HL-60 (cell line): ENCODE measurements around the gene TECRL.

Experiments used
- DNase-seq, 2 experiments: peaks; one replicate each; pipeline ENCODE4 v3.0.0-alpha.2; 2010 to 2020; ENCODE audit warnings: low read depth in 1 of 2, low spot score in 1 of 2
- H3K27ac ChIP-seq: fragments of 250-450 bp; sonication (Bioruptor Pico); replicated peaks from 2 replicates; pipeline ENCODE4 v1.5.1; 2020; ENCODE audit warnings: mild to moderate bottlenecking, moderate library complexity
- H3K27me3 ChIP-seq: fragments of 250-450 bp; sonication (Bioruptor Pico); 2 replicates; pipeline ENCODE4 v1.5.1; 2021; ENCODE audit warnings: mild to moderate bottlenecking, moderate library complexity; ENCODE audit not compliant: insufficient read depth, poor library complexity, severe bottlenecking
- H3K4me3 ChIP-seq: replicated peaks from 2 replicates; pipeline ENCODE4 v1.5.1; 2011; ENCODE audit warnings: mild to moderate bottlenecking, control low read depth, low read length; ENCODE audit not compliant: insufficient read depth
- CTCF ChIP-seq: IDR thresholded peaks from one replicate; pipeline ENCODE4 v1.5.1; 2011; ENCODE audit warnings: low read length, control low read depth, inconsistent platforms; ENCODE audit not compliant: insufficient read depth
- GABPA ChIP-seq: IDR thresholded peaks from 2 replicates; pipeline ENCODE4 v1.6.1; 2012; ENCODE audit warnings: low read depth
- POLR2AphosphoS5 ChIP-seq: IDR thresholded peaks from 2 replicates; pipeline ENCODE4 v1.6.1; 2012; ENCODE audit warnings: low read depth
- REST ChIP-seq: IDR thresholded peaks from 2 replicates; pipeline ENCODE4 v1.6.1; 2012; ENCODE audit warnings: low read depth; ENCODE audit not compliant: insufficient replicate concordance
- SPI1 ChIP-seq: IDR thresholded peaks from 2 replicates; pipeline ENCODE4 v1.6.1; 2012; ENCODE audit warnings: low read depth, mild to moderate bottlenecking, borderline replicate concordance
- long read RNA-seq: library from polyadenylated mRNA; unstranded; transcript quantifications from one replicate; pipeline ENCODE4 v2.0.0, GENCODE V29; 2020

TECRL gene
- long read RNA-seq = 0 reads

- no peak for DNase-seq
- TF ChIP-seq GABPA (no peak), REST (no peak), SPI1 (no peak), CTCF (no peak), POLR2AphosphoS5 (no peak)
- H3K27me3 ChIP-seq = no peaks in the 10 kb centered on the region
- H3K4me3 ChIP-seq = no peak within 1 kb of the TSS
- H3K27ac ChIP-seq = no peak within 1 kb of the TSS
Measured at GRCh38 chr4:64409300-64409699, at the start of gene TECRL. Gene TECRL (minus strand): TSS chr4:64409450. CDS start chr4:64409351, 99 bp downstream.

GRCh38 chr4:64432674-64433073 is 23.4 kb upstream of the TECRL start:
- Histone ChIP-seq H3K27me3 (no peaks in the 10 kb centered on the region), H3K27ac (no peak overlapping the region), H3K4me3 (no peak overlapping the region)
- no peak for TF ChIP-seq SPI1
- TF ChIP-seq POLR2AphosphoS5 = no peak
- no peak for TF ChIP-seq CTCF
- no peak for TF ChIP-seq REST
- TF ChIP-seq GABPA = no peak
- no peak for DNase-seq

GRCh38 chr4:64430933-64431332 is 21.7 kb upstream of the TECRL start:
- no peak for DNase-seq
- no peak for TF ChIP-seq SPI1
- no peak for TF ChIP-seq CTCF
- no peak for TF ChIP-seq POLR2AphosphoS5
- no peak overlapping the region for H3K4me3 ChIP-seq
- H3K27me3 ChIP-seq = no peaks in the 10 kb centered on the region
- H3K27ac ChIP-seq = no peak overlapping the region

GRCh38 chr4:64417974-64418373 is 8.7 kb upstream of the TECRL start:
- DNase-seq = no peak
- TF ChIP-seq POLR2AphosphoS5 (no peak), CTCF (no peak), REST (no peak), GABPA (no peak), SPI1 (no peak)
- Histone ChIP-seq H3K27ac (no peak overlapping the region), H3K4me3 (no peak overlapping the region), H3K27me3 (no peaks in the 10 kb centered on the region)
